K562 (cell line): Measurements from ENCODE around the gene SLC44A5. TPM values are rescaled to one million over a fixed set of nuclear protein-coding genes. Genes with fewer than 3 reads are reported as not detected.
A peak's percentile ranks its signal among the peaks of the same experiment; 100 is the strongest.

Experiments used
- BCL6 ChIP-seq: fragments of 250-450 bp; sonication (Bioruptor Pico); IDR thresholded peaks from 2 replicates; pipeline ENCODE4 v1.4.0; 2020
- CREB1 ChIP-seq, 2 experiments: sonication (generic) in 1 of 2; formaldehyde crosslinking in 1 of 2; IDR thresholded peaks; 2 replicates each; pipeline versions ENCODE4 v1.6.1 to v1.8.0; 2012 to 2022; ENCODE audit warnings: inconsistent platforms in 1 of 2, mild to moderate bottlenecking in 1 of 2, missing genetic modification reagents in 1 of 2, moderate library complexity in 1 of 2
- FOXA3 ChIP-seq, 2 experiments: fragments of 450-650 bp in 1 of 2; sonication (generic) in 1 of 2; formaldehyde crosslinking; IDR thresholded peaks in 1 of 2; conservative IDR thresholded peaks in 1 of 2; 2 replicates each; pipeline versions ENCODE4 v1.4.0 to v1.8.0; 2020 to 2022; ENCODE audit warnings: mild to moderate bottlenecking in 2 of 2, missing genetic modification reagents in 1 of 2
- FOXK1 ChIP-seq: sonication (generic); formaldehyde crosslinking; IDR thresholded peaks from 2 replicates; pipeline ENCODE4 v1.8.0; 2022; ENCODE audit warnings: missing genetic modification reagents, mild to moderate bottlenecking, borderline replicate concordance
- GATAD2A ChIP-seq: fragments of 450-650 bp; IDR thresholded peaks from 2 replicates; pipeline ENCODE4 v1.6.1; 2017
- HDAC8 ChIP-seq: fragments of 450-650 bp; IDR thresholded peaks from 2 replicates; pipeline ENCODE4 v1.6.1; 2016; ENCODE audit warnings: mild to moderate bottlenecking, missing genetic modification characterization, moderate library complexity, missing compliant biosample characterization
- HNRNPK ChIP-seq: fragments of 200-400 bp; formaldehyde crosslinking; IDR thresholded peaks from one replicate; pipeline ENCODE4 v1.6.1; 2018; ENCODE audit warnings: mild to moderate bottlenecking, low read depth, low read length; ENCODE audit not compliant: poor library complexity, severe bottlenecking
- ILK ChIP-seq: fragments of 450-650 bp; IDR thresholded peaks from 2 replicates; pipeline ENCODE4 v1.6.1; 2016; ENCODE audit warnings: missing genetic modification characterization, low read depth, mild to moderate bottlenecking, missing compliant biosample characterization, moderate library complexity, borderline replicate concordance
- MCM2 ChIP-seq: fragments of 450-650 bp; IDR thresholded peaks from 2 replicates; pipeline ENCODE4 v1.6.1; 2017; ENCODE audit warnings: low read depth, mild to moderate bottlenecking
- MLLT1 ChIP-seq, 2 experiments: fragments of 450-650 bp; IDR thresholded peaks; 2 replicates each; pipeline ENCODE4 v1.6.1; 2016
- POU5F1 ChIP-seq: fragments of 150-350 bp; IDR thresholded peaks from 2 replicates; pipeline ENCODE4 v1.6.1; 2014; ENCODE audit warnings: borderline replicate concordance, low read length, low read depth, mild to moderate bottlenecking; ENCODE audit not compliant: partially characterized antibody
- SIX5 ChIP-seq, 2 experiments: IDR thresholded peaks; 2 replicates each; pipeline ENCODE4 v1.6.1; 2011; ENCODE audit warnings: low read length in 2 of 2, borderline replicate concordance in 1 of 2, low read depth in 1 of 2, mild to moderate bottlenecking in 1 of 2, moderate library complexity in 1 of 2; ENCODE audit not compliant: insufficient read depth in 1 of 2
- SMARCE1 ChIP-seq: fragments of 450-650 bp; IDR thresholded peaks from 2 replicates; pipeline ENCODE4 v1.7.1; 2016; ENCODE audit warnings: mild to moderate bottlenecking
- SREBF1 ChIP-seq: fragments of 150-350 bp; IDR thresholded peaks from 2 replicates; pipeline ENCODE4 v1.6.1; 2014; ENCODE audit warnings: antibody characterized with exemption, low read depth, low read length, borderline replicate concordance
- TAF7 ChIP-seq: fragments of 450-650 bp; IDR thresholded peaks from 2 replicates; pipeline ENCODE4 v1.6.1; 2016; ENCODE audit warnings: missing genetic modification characterization, missing compliant biosample characterization
- TCFL5 ChIP-seq: fragments of 250-450 bp; sonication (Bioruptor Pico); conservative IDR thresholded peaks from 2 replicates; pipeline ENCODE4 v1.6.1; 2021; ENCODE audit warnings: mild to moderate bottlenecking, moderate library complexity, matching md5 sums
- VEZF1 ChIP-seq: fragments of 200-800 bp; sonication (Bioruptor generic); IDR thresholded peaks from 2 replicates; pipeline ENCODE4 v1.6.1; 2017; ENCODE audit warnings: missing genetic modification characterization, missing compliant biosample characterization
- ZNF24 ChIP-seq: fragments of 450-650 bp; IDR thresholded peaks from 2 replicates; pipeline ENCODE4 v1.6.1; 2016
- ZNF277 ChIP-seq: fragments of 250-450 bp; sonication (Bioruptor Pico); IDR thresholded peaks from 2 replicates; pipeline ENCODE4 v1.8.0; 2022; ENCODE audit warnings: inconsistent platforms, mild to moderate bottlenecking, moderate library complexity, borderline replicate concordance
- ZNF551 ChIP-seq: fragments of 250-450 bp; sonication (Bioruptor Pico); IDR thresholded peaks from 2 replicates; pipeline ENCODE4 v1.5.0; 2021; ENCODE audit warnings: mild to moderate bottlenecking, moderate library complexity
- ZNF717 ChIP-seq: fragments of 250-450 bp; sonication (Bioruptor Pico); IDR thresholded peaks from 2 replicates; pipeline ENCODE4 v1.5.0; 2021
- polyA plus RNA-seq, 8 experiments: library from polyadenylated mRNA; depleted of rRNA in 4 of 8; stranded (reverse) in 5 of 8; unstranded in 3 of 8; fragments of >200 nt; fragmentation: Nextera tagmentation in 2 of 8; fragmentation: Illumina TruSeq in 1 of 8; extraction: Ambion mirVana in 2 of 8; extraction: Trizol in 1 of 8; gene quantifications; 2 replicates each; pipeline versions ENCODE4 v1.2.1 to v1.2.3, GENCODE V29; 2011 to 2014; ENCODE audit warnings: inconsistent platforms in 1 of 8, missing spikeins in 1 of 8
- total RNA-seq, 7 experiments: library from RNA; depleted of rRNA in 6 of 7; stranded (reverse); fragments of >200 nt in 6 of 7; fragmentation: Illumina TruSeq in 2 of 7; extraction: Trizol in 2 of 7; gene quantifications; 2 replicates each; pipeline versions ENCODE4 v1.2.1 to v1.2.3, GENCODE V29; 2011 to 2021; ENCODE audit warnings: low replicate concordance in 1 of 7
- TF ChIP-seq, protein P1 (sequence below), 2 experiments: fragments of 250-450 bp in 1 of 2; fragments of 450-650 bp in 1 of 2; sonication (Bioruptor Pico) in 1 of 2; IDR thresholded peaks; 2 replicates each; pipeline versions ENCODE4 v1.6.1 to v1.8.0; 2016 to 2021; ENCODE audit warnings: mild to moderate bottlenecking in 2 of 2, moderate library complexity in 2 of 2, missing compliant biosample characterization in 1 of 2, missing genetic modification characterization in 1 of 2
- TF ChIP-seq, protein P2 (sequence below): fragments of 450-650 bp; conservative IDR thresholded peaks from 2 replicates; pipeline ENCODE4 v1.6.1; 2016; ENCODE audit warnings: missing genetic modification characterization, low read depth, mild to moderate bottlenecking, missing compliant biosample characterization, moderate library complexity

The SLC44A5 gene
- total and polyA plus RNA-seq, 9 of the 15 experiments (the other 6 are each of a cell fraction or from before 2014, with no cell fraction given): 1.2 to 10.1 (median 3.2) TPM

- no peak for TF ChIP-seq FOXK1
- TF ChIP-seq FOXA3 (CRISPR knock-in tag; conservative IDR thresholded peaks at IDR 0.05 in 1 of 2, IDR thresholded peaks at IDR 0.05 in 1 of 2): peak in 1 of 2 experiments; percentile 96; a peak in 2 of 4 replicates
- TF ChIP-seq ILK: no peak
- no peak for TF ChIP-seq BCL6 (CRISPR knock-in tag)
- TF ChIP-seq TAF7: no peak
- no peak for TF ChIP-seq SREBF1
- TF ChIP-seq GATAD2A: 0 out of 2 replicates have a peak, but pooled peaks have one; percentile 44
- peak; percentile 66; the same call in 1 of the 2 replicates for TF ChIP-seq SMARCE1
- TF ChIP-seq TCFL5: no peak
- no peak for TF ChIP-seq ZNF24
- no peak for TF ChIP-seq MCM2
- TF ChIP-seq POU5F1: no peak
- no peak for TF ChIP-seq MLLT1 (IDR thresholded peaks at IDR 0.05)
- no peak for TF ChIP-seq HNRNPK
- no peak for TF ChIP-seq SIX5 (IDR thresholded peaks at IDR 0.05; ENCODE audit: borderline replicate concordance in 1 of 2, insufficient read depth in 1 of 2, low read depth in 1 of 2, low read length in 2 of 2)
- TF ChIP-seq ZNF551 (CRISPR knock-in tag): no peak
- TF ChIP-seq, protein P1, sequence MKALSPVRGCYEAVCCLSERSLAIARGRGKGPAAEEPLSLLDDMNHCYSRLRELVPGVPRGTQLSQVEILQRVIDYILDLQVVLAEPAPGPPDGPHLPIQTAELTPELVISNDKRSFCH (CRISPR knock-in tag; IDR thresholded peaks at IDR 0.05): no peak
- TF ChIP-seq, protein P1 (tag; IDR thresholded peaks at IDR 0.05): no peak
- no peak for TF ChIP-seq ZNF277
- 0 out of 2 replicates have a peak, but pooled peaks have one; percentile 20 for TF ChIP-seq VEZF1
- TF ChIP-seq, protein P2, sequence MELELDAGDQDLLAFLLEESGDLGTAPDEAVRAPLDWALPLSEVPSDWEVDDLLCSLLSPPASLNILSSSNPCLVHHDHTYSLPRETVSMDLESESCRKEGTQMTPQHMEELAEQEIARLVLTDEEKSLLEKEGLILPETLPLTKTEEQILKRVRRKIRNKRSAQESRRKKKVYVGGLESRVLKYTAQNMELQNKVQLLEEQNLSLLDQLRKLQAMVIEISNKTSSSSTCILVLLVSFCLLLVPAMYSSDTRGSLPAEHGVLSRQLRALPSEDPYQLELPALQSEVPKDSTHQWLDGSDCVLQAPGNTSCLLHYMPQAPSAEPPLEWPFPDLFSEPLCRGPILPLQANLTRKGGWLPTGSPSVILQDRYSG (tag): no peak
- no peak for TF ChIP-seq CREB1 (IDR thresholded peaks at IDR 0.05)
- TF ChIP-seq CREB1 (CRISPR knock-in tag; IDR thresholded peaks at IDR 0.05): no peak
- TF ChIP-seq ZNF717 (CRISPR knock-in tag): no peak
- no peak for TF ChIP-seq HDAC8
These were observed 187.3 kb downstream of the SLC44A5 start (continued) for GRCh38 chr1:75423616-75424015.
